GM18505 (cell line): Measurements from ENCODE around the gene SMIM24.

Source experiments
- ATAC-seq: cut with Tn5 transposase; IDR thresholded peaks from one replicate; pipeline ENCODE4 v1.9.1; 2021; ENCODE audit not compliant: unreplicated experiment
- POLR2A ChIP-seq: IDR thresholded peaks from 4 replicates; pipeline ENCODE4 v1.6.1; 2011; ENCODE audit warnings: borderline replicate concordance; ENCODE audit not compliant: insufficient read depth, insufficient read length; ENCODE audit errors: extremely low read depth

Gene SMIM24

DNA sequence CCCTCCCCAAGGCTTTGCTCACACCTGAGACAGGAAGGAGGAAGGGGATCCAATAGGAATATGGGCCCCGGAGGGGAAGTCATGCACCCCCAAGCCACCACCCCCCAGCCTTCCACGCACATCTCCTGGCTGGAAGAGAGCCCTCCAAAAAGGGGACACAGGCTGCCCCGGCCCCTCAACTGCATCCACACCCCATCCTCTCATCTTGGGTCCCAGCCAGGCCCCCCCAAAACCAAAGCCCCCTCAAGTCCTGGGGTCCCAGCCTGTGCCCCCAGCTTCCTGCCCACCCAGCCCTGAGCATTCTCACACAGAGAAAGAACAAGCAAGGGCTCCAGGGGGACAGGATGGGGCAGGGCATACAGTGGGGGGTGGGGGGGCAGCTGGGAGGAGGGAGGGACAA, 12.1 kb downstream of the SMIM24 start:
- TF ChIP-seq POLR2A: no peak
- ATAC-seq: no peak

DNA sequence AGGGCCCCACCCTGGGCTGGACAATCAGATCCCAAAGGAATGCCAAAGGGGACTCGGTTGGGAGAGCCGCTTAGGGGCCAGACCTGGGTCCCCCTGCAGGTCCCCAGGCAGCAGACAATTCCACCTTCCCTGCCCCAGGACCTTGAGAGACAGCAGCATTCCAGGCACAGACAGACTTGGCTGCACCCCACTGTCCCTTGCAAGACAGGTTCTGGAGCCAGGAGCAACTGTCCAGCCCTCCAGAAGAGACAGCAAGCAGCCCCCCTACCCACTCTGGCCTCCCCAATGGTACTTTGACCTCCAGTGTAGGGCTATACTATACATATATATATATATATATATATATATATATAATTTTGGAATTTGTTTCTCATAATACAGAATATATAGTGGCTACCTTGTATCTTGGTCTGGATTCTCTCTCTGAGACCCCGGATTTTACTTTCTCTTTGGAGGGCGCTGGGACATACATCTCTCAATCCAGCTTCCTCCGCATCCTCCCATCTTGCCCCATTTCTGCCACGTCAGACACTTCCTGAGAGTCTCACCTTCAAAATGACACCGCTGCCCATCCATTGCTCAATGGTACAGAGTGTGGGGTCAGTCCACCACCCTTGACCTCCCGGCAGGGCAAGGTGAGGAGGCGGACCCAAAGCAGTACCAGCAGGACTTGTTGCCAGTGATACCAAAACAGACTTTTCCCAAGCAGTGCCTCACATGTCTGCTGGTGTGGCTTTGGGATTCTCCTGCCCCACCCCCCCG, 12.7 kb downstream of the SMIM24 start:
- no peak for TF ChIP-seq POLR2A
- ATAC-seq: no peak

GRCh38 chr19:3466635-3467034, 13.7 kb downstream of the SMIM24 start:
- no peak for ATAC-seq
- no peak for TF ChIP-seq POLR2A

DNA sequence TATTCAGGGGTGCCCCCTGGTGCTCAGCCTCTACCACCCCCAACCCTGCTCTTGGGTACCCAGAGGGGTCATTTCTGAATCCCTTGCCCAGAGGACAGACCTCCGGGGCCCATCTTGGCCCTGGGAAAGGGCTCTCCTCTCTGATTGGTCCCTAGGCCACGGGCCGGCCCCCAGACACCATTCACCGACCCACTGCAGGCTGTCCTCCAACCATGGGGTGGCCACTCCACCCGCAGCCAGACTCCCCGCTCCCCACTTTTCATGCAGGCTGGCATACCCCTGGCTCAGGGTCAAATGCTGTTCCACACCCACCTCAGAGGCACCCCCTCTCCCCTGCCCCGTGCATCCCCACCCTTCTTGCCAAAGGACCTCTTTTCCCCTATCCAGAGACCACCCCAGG, 14.8 kb downstream of the SMIM24 start:
- no peak for ATAC-seq
- TF ChIP-seq POLR2A: no peak

DNA sequence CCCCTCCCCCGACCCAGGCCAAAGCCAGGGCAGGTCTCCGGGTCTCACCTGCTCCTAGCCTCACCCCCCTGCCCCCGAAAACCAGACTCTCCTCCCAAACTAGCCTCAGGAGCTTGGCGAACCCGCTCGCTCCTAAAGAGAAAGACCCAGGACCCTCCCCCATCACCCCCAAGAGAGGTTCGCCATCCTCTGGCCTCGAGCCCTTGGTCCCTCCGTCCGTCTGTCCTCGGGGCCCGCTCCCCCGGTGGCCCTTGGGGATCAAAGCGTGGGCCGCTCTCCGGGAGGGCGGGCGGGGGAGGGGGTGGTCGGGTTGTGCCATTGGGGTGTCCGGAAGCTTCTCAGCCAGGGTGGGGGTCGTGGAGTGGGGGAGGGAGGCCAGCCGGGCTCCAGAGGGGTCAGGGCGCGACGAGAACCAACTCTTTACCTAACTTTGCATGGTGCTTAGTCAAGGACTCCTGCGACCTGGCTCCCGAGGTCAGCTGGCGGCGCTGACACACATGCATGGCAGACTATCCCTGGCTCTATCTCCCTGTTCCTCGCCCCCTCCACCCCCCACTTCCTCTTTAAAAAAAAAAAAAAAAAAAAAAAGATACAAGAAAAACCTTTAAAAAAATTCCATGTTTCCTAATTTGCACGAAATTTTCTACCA, 15.6 kb downstream of the SMIM24 start:
- TF ChIP-seq POLR2A: no peak
- ATAC-seq: no peak

DNA sequence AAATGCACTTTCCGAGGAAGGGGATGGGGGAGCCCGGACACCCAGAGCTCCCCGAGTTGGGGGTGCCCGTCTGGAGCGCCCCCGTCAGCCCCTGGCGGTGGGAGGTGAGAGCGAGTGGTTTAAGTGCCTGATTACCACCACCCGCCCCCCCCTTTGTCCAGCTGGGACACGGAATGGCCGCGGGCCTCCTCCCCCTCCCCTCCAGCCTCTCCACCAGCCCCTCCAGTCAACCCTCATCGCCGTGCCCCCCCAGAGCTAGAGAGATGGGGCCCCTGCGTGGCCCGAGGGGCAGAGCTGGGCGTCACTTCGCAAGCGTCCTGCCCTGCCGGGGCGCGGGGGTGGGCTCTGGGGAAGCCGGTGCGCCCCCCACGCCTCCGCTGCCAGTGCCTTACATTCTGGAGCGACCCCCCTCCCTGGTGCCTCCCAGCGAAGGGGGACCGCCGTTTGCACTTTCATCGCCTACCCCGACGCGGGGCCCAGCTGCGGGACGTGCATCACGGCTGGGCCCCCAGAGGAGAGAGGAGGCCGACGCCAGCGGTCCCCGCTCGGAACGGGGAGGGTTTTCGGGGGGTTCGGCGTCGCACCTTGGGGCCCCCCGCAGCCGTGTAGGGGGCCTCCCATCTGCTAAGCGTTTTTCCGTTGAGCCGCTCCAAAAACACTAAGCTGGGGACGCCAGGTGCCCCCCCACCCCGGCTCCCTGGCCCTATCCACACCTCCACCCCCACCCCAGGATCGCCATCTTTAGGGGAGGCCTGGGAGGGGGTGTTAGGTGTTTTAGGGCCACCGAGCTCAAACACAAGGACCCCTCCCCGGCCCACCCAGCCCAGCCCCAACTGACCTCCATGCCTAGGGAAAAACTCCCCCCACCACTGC, 16.4 kb downstream of the SMIM24 start:
- no peak for TF ChIP-seq POLR2A
- no peak for ATAC-seq

- ATAC-seq: no peak
- no peak for TF ChIP-seq POLR2A
Observed at GRCh38 chr19:3462991-3463713, 17.2 kb downstream of the SMIM24 start.

- TF ChIP-seq POLR2A: no peak
- no peak for ATAC-seq
Observed at GRCh38 chr19:3459965-3460582, 20.3 kb downstream of the SMIM24 start.

GRCh38 chr19:3459089-3459881, 21.0 kb downstream of the SMIM24 start:
- ATAC-seq: no peak

DNA sequence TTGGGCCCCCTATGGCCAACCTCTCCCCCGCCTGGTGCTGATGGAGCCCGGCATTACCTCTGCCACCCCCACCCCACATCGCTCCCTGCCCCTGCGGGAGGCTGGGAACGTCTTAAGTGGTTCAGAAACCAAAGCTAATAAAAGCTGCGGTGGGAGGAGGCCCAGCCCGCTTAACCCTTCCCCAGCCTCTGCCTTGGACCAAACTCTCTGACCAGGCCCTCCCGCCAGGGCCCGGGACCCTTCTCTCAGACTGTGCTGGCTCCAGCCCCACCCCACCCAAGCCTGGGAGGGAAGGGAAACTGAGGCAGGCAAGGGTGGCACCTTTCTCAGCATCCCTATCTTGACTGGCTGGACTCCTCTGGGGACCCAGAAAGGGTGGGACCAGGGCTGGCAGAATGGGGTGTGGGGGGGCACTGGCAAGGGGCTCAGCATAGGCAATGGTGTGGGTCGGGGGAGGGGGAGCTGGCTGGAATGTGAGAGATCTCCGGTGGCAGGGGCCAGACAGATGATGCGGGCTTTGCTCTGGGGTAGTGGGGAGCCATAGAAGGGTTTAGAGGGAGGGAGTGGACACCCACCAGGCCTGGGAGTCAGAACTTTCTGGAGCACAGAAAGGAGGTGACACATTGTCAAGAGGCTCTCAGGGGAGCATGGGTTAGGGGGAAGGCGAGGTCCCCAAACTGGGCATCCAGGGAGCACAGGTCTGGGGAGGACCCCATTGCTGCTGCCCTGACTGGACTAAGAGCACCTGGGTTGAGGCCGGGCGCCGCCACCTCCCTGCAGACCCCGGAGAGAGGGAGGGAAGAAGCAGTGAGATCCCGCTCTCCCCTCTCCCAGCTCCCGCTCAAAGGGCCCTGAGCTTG, 21.9 kb downstream of the SMIM24 start:
- no peak for ATAC-seq
- TF ChIP-seq POLR2A: no peak

More at GRCh38 chr19:3459089-3459881, 21.0 kb downstream of the SMIM24 start:
- TF ChIP-seq POLR2A: no peak
